Fibroblast of villous mesenchyme (primary cell): Measurements from ENCODE around the gene KCNJ3. TPM values are rescaled to one million over a fixed set of nuclear protein-coding genes. Genes with fewer than 3 reads are reported as not detected.

Source experiments
- DNase-seq: peaks from one replicate; pipeline ENCODE4 v3.0.0-alpha.2; 2010; ENCODE audit warnings: low read depth
- H3K4me3 ChIP-seq: 2 replicates; pipeline ENCODE4 v1.5.1; 2011; ENCODE audit warnings: low read depth, mild to moderate bottlenecking, low read length
- total RNA-seq: library from RNA; depleted of rRNA; stranded (reverse); fragments of >200 nt; gene quantifications from 2 replicates; pipeline ENCODE4 v1.2.3, GENCODE V29; 2012
- TF ChIP-seq, protein P1 (sequence below): IDR thresholded peaks from 2 replicates; pipeline ENCODE4 v1.5.1; 2012; ENCODE audit warnings: low read depth, mild to moderate bottlenecking, low read length; ENCODE audit not compliant: insufficient read depth

The KCNJ3 gene
- total RNA-seq, 1 donor = not detected

- TF ChIP-seq, protein P1, sequence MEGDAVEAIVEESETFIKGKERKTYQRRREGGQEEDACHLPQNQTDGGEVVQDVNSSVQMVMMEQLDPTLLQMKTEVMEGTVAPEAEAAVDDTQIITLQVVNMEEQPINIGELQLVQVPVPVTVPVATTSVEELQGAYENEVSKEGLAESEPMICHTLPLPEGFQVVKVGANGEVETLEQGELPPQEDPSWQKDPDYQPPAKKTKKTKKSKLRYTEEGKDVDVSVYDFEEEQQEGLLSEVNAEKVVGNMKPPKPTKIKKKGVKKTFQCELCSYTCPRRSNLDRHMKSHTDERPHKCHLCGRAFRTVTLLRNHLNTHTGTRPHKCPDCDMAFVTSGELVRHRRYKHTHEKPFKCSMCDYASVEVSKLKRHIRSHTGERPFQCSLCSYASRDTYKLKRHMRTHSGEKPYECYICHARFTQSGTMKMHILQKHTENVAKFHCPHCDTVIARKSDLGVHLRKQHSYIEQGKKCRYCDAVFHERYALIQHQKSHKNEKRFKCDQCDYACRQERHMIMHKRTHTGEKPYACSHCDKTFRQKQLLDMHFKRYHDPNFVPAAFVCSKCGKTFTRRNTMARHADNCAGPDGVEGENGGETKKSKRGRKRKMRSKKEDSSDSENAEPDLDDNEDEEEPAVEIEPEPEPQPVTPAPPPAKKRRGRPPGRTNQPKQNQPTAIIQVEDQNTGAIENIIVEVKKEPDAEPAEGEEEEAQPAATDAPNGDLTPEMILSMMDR = no peak
- H3K4me3 ChIP-seq = no peak overlapping the region
- no peak for DNase-seq
These were observed 21.1 kb upstream of the KCNJ3 start for GRCh38 chr2:154677401-154677800.

DNA sequence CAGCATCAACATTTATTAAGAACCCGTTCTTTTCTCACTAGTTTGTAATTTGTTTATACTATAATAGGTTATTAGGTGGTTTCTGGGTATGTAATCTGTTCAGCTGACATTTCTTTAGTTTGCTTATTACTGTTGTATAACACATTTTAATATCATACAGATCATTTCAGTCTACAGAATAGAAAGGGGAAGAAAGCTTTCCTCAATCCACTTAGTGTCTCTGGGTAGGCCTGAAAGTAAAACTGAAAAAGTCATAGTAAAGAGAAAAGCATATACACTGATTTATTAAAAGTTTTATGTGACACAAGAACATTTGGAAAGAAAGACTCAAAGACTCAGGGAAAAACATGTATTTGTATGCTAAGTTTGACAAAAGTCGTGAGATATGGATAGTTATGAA lies 16.8 kb upstream of the KCNJ3 start:
- TF ChIP-seq, protein P1 = no peak
- DNase-seq = no peak
- H3K4me3 ChIP-seq = no peak overlapping the region

DNA sequence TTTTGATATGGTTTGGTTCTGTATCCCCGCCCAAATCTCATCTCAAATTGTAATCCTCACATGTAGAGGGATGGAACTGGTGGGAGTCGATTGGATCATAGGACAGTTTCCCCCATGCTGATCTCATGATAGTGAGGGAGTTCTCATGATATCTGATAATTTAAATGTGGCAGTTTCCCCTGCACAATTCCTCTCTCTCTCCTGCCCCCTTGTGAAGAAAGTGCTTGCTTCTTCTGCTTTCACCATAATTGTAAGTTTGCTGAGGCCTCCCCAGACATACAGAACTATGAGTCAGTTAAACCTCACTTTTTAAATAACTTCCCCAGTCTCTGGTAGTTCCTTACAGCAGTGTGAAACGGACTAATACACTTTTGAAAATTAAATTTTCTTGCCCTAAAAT lies 12.3 kb upstream of the KCNJ3 start:
- no peak for DNase-seq
- TF ChIP-seq, protein P1 = no peak
- no peak overlapping the region for H3K4me3 ChIP-seq

DNA sequence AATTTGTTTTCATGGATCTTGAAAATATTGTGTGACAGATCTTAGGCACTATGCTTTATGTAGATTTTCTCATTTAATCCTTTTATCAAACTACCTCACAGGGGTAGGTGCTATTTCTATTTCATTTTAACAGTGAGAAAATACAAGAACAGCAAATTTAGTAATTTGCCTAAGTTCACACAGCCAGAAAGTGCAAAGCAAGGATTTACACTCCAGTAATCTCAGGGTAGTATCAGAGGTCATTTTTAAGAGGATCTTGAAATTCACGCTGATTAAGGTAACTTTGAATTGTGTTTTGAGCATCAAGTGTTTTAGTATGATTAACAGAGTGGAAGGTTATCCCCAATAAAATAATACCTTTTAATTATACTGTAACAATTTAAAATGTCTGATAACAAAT lies 10.1 kb upstream of the KCNJ3 start:
- DNase-seq = no peak
- TF ChIP-seq, protein P1 = no peak
- H3K4me3 ChIP-seq = no peak overlapping the region

- TF ChIP-seq, protein P1 = no peak
- no peak for DNase-seq
- no peak overlapping the region for H3K4me3 ChIP-seq
These were observed 9.3 kb upstream of the KCNJ3 start for GRCh38 chr2:154689158-154689557.

DNA sequence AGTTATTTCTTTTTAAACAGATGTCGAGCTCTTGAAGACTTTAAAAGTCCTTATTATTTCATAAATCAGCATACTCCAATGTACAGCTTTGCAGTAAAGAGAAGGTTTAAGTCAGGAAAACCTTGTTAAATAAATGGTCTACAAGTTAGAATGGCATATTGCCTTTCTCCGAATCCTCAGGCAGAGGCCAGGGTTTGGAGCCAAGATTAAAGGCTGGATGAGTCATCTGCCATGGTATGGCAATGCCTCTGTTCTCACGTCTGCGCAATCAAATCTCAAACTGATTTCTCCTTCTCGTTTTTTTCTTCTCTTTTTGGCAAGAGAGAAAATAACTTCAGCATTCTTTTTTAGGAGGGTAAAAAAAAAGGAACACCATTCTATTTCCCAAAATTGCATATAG lies 5.6 kb upstream of the KCNJ3 start:
- no peak for DNase-seq
- TF ChIP-seq, protein P1 = no peak
- no peak overlapping the region for H3K4me3 ChIP-seq

- TF ChIP-seq, protein P1 = no peak
- H3K4me3 ChIP-seq = no peak overlapping the region
- no peak for DNase-seq
These were observed 4.7 kb upstream of the KCNJ3 start for GRCh38 chr2:154693741-154694340.
